DND-41 (cell line): ENCODE data around the gene TEX2.

ENCODE experiments used
- ATAC-seq: fragments of 200-7000 bp; cut with Tn5 transposase; 3 replicates; pipeline ENCODE4 v1.9.1; 2021; ENCODE audit warnings: low read depth; ENCODE audit not compliant: insufficient read depth
- DNase-seq: peaks from one replicate; pipeline ENCODE4 v3.0.0-alpha.2; 2020
- H2AFZ ChIP-seq: 2 replicates; pipeline ENCODE4 v1.6.0; 2012; ENCODE audit warnings: low read depth, low read length
- H3K27ac ChIP-seq: 2 replicates; pipeline ENCODE4 v1.5.1; 2012; ENCODE audit warnings: low read length, inconsistent platforms
- H3K27me3 ChIP-seq: fragments of 200-600 bp; sonication (generic); 2 replicates; pipeline ENCODE4 v1.6.0; 2012; ENCODE audit warnings: low read length, mild to moderate bottlenecking, inconsistent platforms; ENCODE audit not compliant: insufficient read depth, poor library complexity
- H3K36me3 ChIP-seq: 2 replicates; pipeline ENCODE4 v1.5.1; 2012; ENCODE audit warnings: low read length, inconsistent platforms; ENCODE audit not compliant: insufficient read depth
- H3K4me1 ChIP-seq: 2 replicates; pipeline ENCODE4 v1.5.1; 2012; ENCODE audit warnings: mild to moderate bottlenecking, low read length; ENCODE audit not compliant: insufficient read depth
- H3K4me2 ChIP-seq: 2 replicates; pipeline ENCODE4 v1.6.0; 2012; ENCODE audit warnings: mild to moderate bottlenecking, moderate library complexity, low read length, inconsistent platforms; ENCODE audit not compliant: insufficient read depth
- H3K4me3 ChIP-seq, 2 experiments: fragments of 200-600 bp in 1 of 2; shearing (Covaris generic) in 1 of 2; 2 replicates each; pipeline ENCODE4 v1.5.1; 2012 to 2016; ENCODE audit warnings: inconsistent platforms in 2 of 2, low read length in 2 of 2, mild to moderate bottlenecking in 2 of 2, low read depth in 1 of 2, moderate library complexity in 1 of 2
- H3K79me2 ChIP-seq: 2 replicates; pipeline ENCODE4 v1.6.0; 2012; ENCODE audit warnings: low read length, inconsistent platforms; ENCODE audit not compliant: insufficient read depth
- H3K9ac ChIP-seq: 2 replicates; pipeline ENCODE4 v1.6.0; 2012; ENCODE audit warnings: low read depth, mild to moderate bottlenecking, inconsistent platforms, low read length, moderate library complexity
- H3K9me3 ChIP-seq: 2 replicates; pipeline ENCODE4 v1.5.1; 2012; ENCODE audit warnings: low read length, moderate library complexity, mild to moderate bottlenecking, inconsistent platforms; ENCODE audit not compliant: insufficient read depth, severe bottlenecking
- H4K20me1 ChIP-seq: 2 replicates; pipeline ENCODE4 v1.6.0; 2012; ENCODE audit warnings: low read length; ENCODE audit not compliant: insufficient read depth
- CTCF ChIP-seq: IDR thresholded peaks from 2 replicates; pipeline ENCODE4 v1.5.1; 2012; ENCODE audit warnings: borderline replicate concordance, low read length, moderate library complexity, mild to moderate bottlenecking; ENCODE audit not compliant: poor library complexity, severe bottlenecking; ENCODE audit errors: extremely low read depth
- EZH2 ChIP-seq: IDR thresholded peaks from 3 replicates; pipeline ENCODE4 v1.6.1; 2012; ENCODE audit warnings: borderline replicate concordance, low read depth, mild to moderate bottlenecking, moderate library complexity, low read length, inconsistent platforms; ENCODE audit not compliant: severe bottlenecking

The TEX2 gene

GRCh38 chr17:64234961-64235360, 28.1 kb downstream of the TEX2 start:
- H3K79me2 ChIP-seq = peaks cover 11% of the 10 kb centered on the region; the same call in 1 of the 2 replicates
- H3K9me3 ChIP-seq = no peaks in the 10 kb centered on the region
- H3K4me2 ChIP-seq = no peak overlapping the region
- no peak overlapping the region for H3K9ac ChIP-seq
- H3K36me3 ChIP-seq = no peaks in the 10 kb centered on the region
- H3K4me3 ChIP-seq = no peak overlapping the region
- TF ChIP-seq CTCF = no peak
- TF ChIP-seq EZH2 = no peak
- peaks cover 11% of the 10 kb centered on the region; the same call in 1 of the 2 replicates for H4K20me1 ChIP-seq
- no peak overlapping the region for H2AFZ ChIP-seq
- no peaks in the 10 kb centered on the region for H3K27me3 ChIP-seq
- no peak for ATAC-seq
- DNase-seq = no peak
- no peaks in the 10 kb centered on the region for H3K4me1 ChIP-seq
- no peak overlapping the region for H3K27ac ChIP-seq

GRCh38 chr17:64232466-64233262, 30.4 kb downstream of the TEX2 start:
- Histone ChIP-seq H3K27me3 (no peaks in the 10 kb centered on the region), H3K4me3 (no peak overlapping the region), H3K27ac (no peak overlapping the region), H3K9me3 (no peaks in the 10 kb centered on the region), H3K4me2 (no peak overlapping the region), H2AFZ (no peak overlapping the region), H4K20me1 (peaks cover 15% of the 10 kb centered on the region; the same call in 1 of the 2 replicates), H3K79me2 (peaks cover 12% of the 10 kb centered on the region; the same call in 1 of the 2 replicates), H3K9ac (no peak overlapping the region), H3K4me1 (no peaks in the 10 kb centered on the region), H3K36me3 (no peaks in the 10 kb centered on the region)
- ATAC-seq (no peak), DNase-seq (no peak)
- TF ChIP-seq EZH2 (no peak), CTCF (no peak)

- H3K4me1 ChIP-seq = no peaks in the 10 kb centered on the region
- no peak overlapping the region for H2AFZ ChIP-seq
- DNase-seq = no peak
- peaks cover 7% of the 10 kb centered on the region; the same call in 1 of the 2 replicates for H4K20me1 ChIP-seq
- peaks cover 8% of the 10 kb centered on the region; the same call in 1 of the 2 replicates for H3K79me2 ChIP-seq
- no peak overlapping the region for H3K9ac ChIP-seq
- no peak overlapping the region for H3K27ac ChIP-seq
- no peak overlapping the region for H3K4me2 ChIP-seq
- H3K36me3 ChIP-seq = no peaks in the 10 kb centered on the region
- no peaks in the 10 kb centered on the region for H3K9me3 ChIP-seq
- ATAC-seq = no peak
- no peaks in the 10 kb centered on the region for H3K27me3 ChIP-seq
- H3K4me3 ChIP-seq = no peak overlapping the region
- no peak for TF ChIP-seq CTCF
Measured at GRCh38 chr17:64231567-64232141, 31.4 kb downstream of the TEX2 start.
